GM19468 (cell line): ENCODE results near the gene SYT15B.
"Not testable (repeated sequence)": the region's sequence is repeated elsewhere in the genome, so short reads cannot be mapped to it uniquely, and the experiment has no call there.

ENCODE experiments used
- ATAC-seq: cut with Tn5 transposase; IDR thresholded peaks from one replicate; pipeline ENCODE4 v1.9.1; 2021; ENCODE audit warnings: mild to moderate bottlenecking, moderate library complexity, moderate number of reproducible peaks; ENCODE audit not compliant: unreplicated experiment; ENCODE audit errors: extremely low read depth

SYT15B gene

GRCh38 chr10:47763554-47764175 lies at the start of gene SYT15B:
Gene SYT15B, minus strand, starts transcription at chr10:47763592. Its CDS starts 952 bp downstream, at chr10:47762640.
- ATAC-seq = not testable (repeated sequence)

- ATAC-seq = not testable (repeated sequence)
Measured at GRCh38 chr10:47779590-47779989, 16.2 kb upstream of the SYT15B start.

GRCh38 chr10:47775361-47776231 lies 12.2 kb upstream of the SYT15B start:
- not testable (repeated sequence) for ATAC-seq

- ATAC-seq = not testable (repeated sequence)
Measured at GRCh38 chr10:47770745-47771144, 7.4 kb upstream of the SYT15B start.

- ATAC-seq = not testable (repeated sequence)
Measured at GRCh38 chr10:47768578-47769115, 5.3 kb upstream of the SYT15B start.

GRCh38 chr10:47768085-47768484 lies 4.7 kb upstream of the SYT15B start:
- ATAC-seq = not testable (repeated sequence)

- not testable (repeated sequence) for ATAC-seq
Measured at GRCh38 chr10:47767236-47767635, 3.8 kb upstream of the SYT15B start.

- ATAC-seq = not testable (repeated sequence)
Measured at GRCh38 chr10:47765232-47765631, 1.8 kb upstream of the SYT15B start.

GRCh38 chr10:47762674-47763553 lies 478 bp downstream of the SYT15B start:
- not testable (repeated sequence) for ATAC-seq

- not testable (repeated sequence) for ATAC-seq
Measured at GRCh38 chr10:47758855-47759254, 4.5 kb downstream of the SYT15B start.

GRCh38 chr10:47756169-47756568 lies 7.2 kb downstream of the SYT15B start:
- not testable (repeated sequence) for ATAC-seq

GRCh38 chr10:47753871-47754270 lies 9.5 kb downstream of the SYT15B start:
- ATAC-seq = not testable (repeated sequence)

GRCh38 chr10:47753176-47753575 lies 10.2 kb downstream of the SYT15B start:
- ATAC-seq = not testable (repeated sequence)

- ATAC-seq = not testable (repeated sequence)
Measured at GRCh38 chr10:47751821-47752220, 11.6 kb downstream of the SYT15B start.

- not testable (repeated sequence) for ATAC-seq
Measured at GRCh38 chr10:47750360-47750759, 13.0 kb downstream of the SYT15B start.

- not testable (repeated sequence) for ATAC-seq
Measured at GRCh38 chr10:47746780-47747376, 16.5 kb downstream of the SYT15B start.

GRCh38 chr10:47744881-47745280 lies 18.5 kb downstream of the SYT15B start:
- ATAC-seq = not testable (repeated sequence)

- peak; percentile 67 for ATAC-seq
Measured at GRCh38 chr10:47743611-47744550, 19.5 kb downstream of the SYT15B start.
